IPS DF 6.9 (cell line): ENCODE results near the gene UBAC2.
"Not testable (repeated sequence)": the region's sequence is repeated elsewhere in the genome, so short reads cannot be mapped to it uniquely, and the experiment has no call there.

Experiments
- DNase-seq: peaks from one replicate; pipeline ENCODE4 v3.0.0-alpha.2; 2013; ENCODE audit warnings: low read depth, low spot score
- H3K27ac ChIP-seq: one replicate; pipeline ENCODE4 v1.5.1; 2013; ENCODE audit warnings: low read length, control low read depth
- H3K27me3 ChIP-seq: 2 replicates; pipeline ENCODE4 v1.6.1; 2013; ENCODE audit warnings: mild to moderate bottlenecking, low read length; ENCODE audit not compliant: control insufficient read depth, insufficient read depth
- H3K36me3 ChIP-seq: 2 replicates; pipeline ENCODE4 v1.6.1; 2013; ENCODE audit warnings: low read length; ENCODE audit not compliant: control insufficient read depth, insufficient read depth
- H3K4me1 ChIP-seq: 2 replicates; pipeline ENCODE4 v1.6.1; 2013; ENCODE audit warnings: low read length; ENCODE audit not compliant: control insufficient read depth, insufficient read depth
- H3K4me3 ChIP-seq: 2 replicates; pipeline ENCODE4 v1.5.1; 2013; ENCODE audit warnings: mild to moderate bottlenecking, low read length
- H3K9me3 ChIP-seq: 2 replicates; pipeline ENCODE4 v1.6.1; 2013; ENCODE audit warnings: low read length, inconsistent platforms; ENCODE audit not compliant: control insufficient read depth, insufficient read depth
- WGBS: extraction: QIAGEN DNeasy Blood & Tissue Kit; methylation state at CpG from one replicate; pipeline ENCODE4 v1.1.7; 2013; ENCODE audit warnings: mixed read lengths, missing lambda C conversion rate; ENCODE audit not compliant: insufficient read length, insufficient coverage; 5-methylcytosine and 5-hydroxymethylcytosine counted together

UBAC2 gene

GRCh38 chr13:99249178-99249577, 48.5 kb downstream of the UBAC2 start:
- not testable (repeated sequence) for H3K9me3 ChIP-seq, H3K27ac ChIP-seq, H3K4me1 ChIP-seq, H3K27me3 ChIP-seq, DNase-seq, H3K4me3 ChIP-seq, H3K36me3 ChIP-seq
- no CpG with 5 or more reads among the region's 3 CpGs for WGBS

GRCh38 chr13:99249606-99250005, 49.0 kb downstream of the UBAC2 start:
- not testable (repeated sequence) for H3K4me1 ChIP-seq, H3K9me3 ChIP-seq, H3K4me3 ChIP-seq, DNase-seq, H3K36me3 ChIP-seq, H3K27ac ChIP-seq, H3K27me3 ChIP-seq
- WGBS: no CpG with 5 or more reads among the region's 2 CpGs

- DNase-seq: no peak
- no peaks in the 10 kb centered on the region for H3K9me3 ChIP-seq
- no CpG with 5 or more reads among the region's 5 CpGs for WGBS
- no peaks in the 10 kb centered on the region for H3K27me3 ChIP-seq
- H3K4me3 ChIP-seq: no peak overlapping the region
- H3K4me1 ChIP-seq: 0 out of 2 replicates have a peak, but pooled peaks cover 4% of the 10 kb centered on the region
- H3K27ac ChIP-seq: no peak overlapping the region
- no peaks in the 10 kb centered on the region for H3K36me3 ChIP-seq
These were observed 50.5 kb downstream of the UBAC2 start for GRCh38 chr13:99250982-99251825.

GRCh38 chr13:99251921-99252320, 51.3 kb downstream of the UBAC2 start:
- Histone ChIP-seq H3K27me3 (no peaks in the 10 kb centered on the region), H3K9me3 (no peaks in the 10 kb centered on the region), H3K27ac (no peak overlapping the region), H3K36me3 (no peaks in the 10 kb centered on the region), H3K4me3 (no peak overlapping the region), H3K4me1 (0 out of 2 replicates have a peak, but pooled peaks cover 4% of the 10 kb centered on the region)
- DNase-seq: no peak
- no CpG with 5 or more reads among the region's 4 CpGs for WGBS

GRCh38 chr13:99254830-99255229, 54.2 kb downstream of the UBAC2 start:
- H3K4me3 ChIP-seq: no peak overlapping the region
- 0 out of 2 replicates have a peak, but pooled peaks cover 4% of the 10 kb centered on the region for H3K4me1 ChIP-seq
- no CpG with 5 or more reads among the region's 14 CpGs for WGBS
- no peaks in the 10 kb centered on the region for H3K27me3 ChIP-seq
- no peaks in the 10 kb centered on the region for H3K36me3 ChIP-seq
- H3K27ac ChIP-seq: no peak overlapping the region
- H3K9me3 ChIP-seq: no peaks in the 10 kb centered on the region
- no peak for DNase-seq

GRCh38 chr13:99255271-99255670, 54.6 kb downstream of the UBAC2 start:
- Histone ChIP-seq H3K4me1 (0 out of 2 replicates have a peak, but pooled peaks cover 4% of the 10 kb centered on the region), H3K4me3 (no peak overlapping the region), H3K9me3 (no peaks in the 10 kb centered on the region), H3K27ac (no peak overlapping the region), H3K36me3 (no peaks in the 10 kb centered on the region), H3K27me3 (no peaks in the 10 kb centered on the region)
- DNase-seq: no peak
- no CpG with 5 or more reads among the region's 10 CpGs for WGBS

GRCh38 chr13:99256283-99256682, 55.6 kb downstream of the UBAC2 start:
- no peak overlapping the region for H3K27ac ChIP-seq
- no peak for DNase-seq
- H3K4me1 ChIP-seq: 0 out of 2 replicates have a peak, but pooled peaks cover 3% of the 10 kb centered on the region
- H3K9me3 ChIP-seq: no peaks in the 10 kb centered on the region
- H3K27me3 ChIP-seq: no peaks in the 10 kb centered on the region
- no CpG with 5 or more reads among the region's 2 CpGs for WGBS
- H3K36me3 ChIP-seq: no peaks in the 10 kb centered on the region
- H3K4me3 ChIP-seq: no peak overlapping the region

GRCh38 chr13:99256709-99257108, 56.1 kb downstream of the UBAC2 start:
- Histone ChIP-seq H3K4me1 (0 out of 2 replicates have a peak, but pooled peaks cover 1% of the 10 kb centered on the region), H3K27ac (no peak overlapping the region), H3K9me3 (no peaks in the 10 kb centered on the region), H3K27me3 (no peaks in the 10 kb centered on the region), H3K4me3 (no peak overlapping the region), H3K36me3 (peaks cover 2% of the 10 kb centered on the region; the same call in 1 of the 2 replicates)
- no CpG with 5 or more reads among the region's 3 CpGs for WGBS
- DNase-seq: no peak

GRCh38 chr13:99257291-99257690, 56.6 kb downstream of the UBAC2 start:
- no peak overlapping the region for H3K4me3 ChIP-seq
- H3K27me3 ChIP-seq: no peaks in the 10 kb centered on the region
- H3K36me3 ChIP-seq: peaks cover 2% of the 10 kb centered on the region; the same call in 1 of the 2 replicates
- WGBS: no CpG with 5 or more reads among the region's 2 CpGs
- no peaks in the 10 kb centered on the region for H3K9me3 ChIP-seq
- no peak overlapping the region for H3K27ac ChIP-seq
- no peak for DNase-seq
- no peaks in the 10 kb centered on the region for H3K4me1 ChIP-seq

- no peaks in the 10 kb centered on the region for H3K27me3 ChIP-seq
- peaks cover 2% of the 10 kb centered on the region; the same call in 1 of the 2 replicates for H3K36me3 ChIP-seq
- H3K9me3 ChIP-seq: no peaks in the 10 kb centered on the region
- WGBS: no CpG with 5 or more reads among the region's 4 CpGs
- no peaks in the 10 kb centered on the region for H3K4me1 ChIP-seq
- no peak for DNase-seq
- H3K4me3 ChIP-seq: no peak within 1 kb of the TSS
- no peak within 1 kb of the TSS for H3K27ac ChIP-seq
These were observed 57.7 kb downstream of the UBAC2 start, which contains the start of gene GPR18 for GRCh38 chr13:99258210-99258860. TSS of gene GPR18 (minus strand) at chr13:99258379. CDS start at chr13:99255872, 2,507 bp downstream.
